Stimulated activated naive CD8-positive, alpha-beta T cell treated with anti-CD3 and anti-CD28 coated beads, Interleukin-15, Interleukin-2, amounts not matched to agents 100 U/mL and 50 U/mL, for 24 hours (primary cell): ENCODE results near the gene KRTDAP.

Experiments
- ATAC-seq: fragments of 150-1000 bp; cut with Tn5 transposase; one replicate; pipeline ENCODE4 v1.10.0; 2021
- DNase-seq: peaks from one replicate; pipeline ENCODE4 v3.0.0; 2021

Gene KRTDAP

GRCh38 chr19:35490364-35490763 is at the start of gene KRTDAP:
Gene KRTDAP, minus strand, starts transcription at chr19:35490464. Its CDS starts 22 bp downstream, at chr19:35490442.
- ATAC-seq (no peak), DNase-seq (no peak)

GRCh38 chr19:35539850-35540249 is 49.6 kb upstream of the KRTDAP start:
- no peak for ATAC-seq
- no peak for DNase-seq

- ATAC-seq (no peak), DNase-seq (no peak)
These were observed 49.0 kb upstream of the KRTDAP start for GRCh38 chr19:35539314-35539713.

- DNase-seq (no peak), ATAC-seq (no peak)
These were observed 44.7 kb upstream of the KRTDAP start for GRCh38 chr19:35534803-35535480.

GRCh38 chr19:35533822-35534392 is 43.6 kb upstream of the KRTDAP start:
- peak; percentile 67 for ATAC-seq
- peak; percentile 28 for DNase-seq

GRCh38 chr19:35533201-35533821 is 43.0 kb upstream of the KRTDAP start, which contains the start of gene GAPDHS:
Gene GAPDHS, plus strand, starts transcription at chr19:35533456. Its CDS starts 72 bp downstream, at chr19:35533528.
- ATAC-seq = no peak
- no peak for DNase-seq

GRCh38 chr19:35531291-35531690 is 41.0 kb upstream of the KRTDAP start:
- ATAC-seq = no peak

GRCh38 chr19:35529241-35530218 is 39.3 kb upstream of the KRTDAP start:
- no peak for DNase-seq
- ATAC-seq = no peak

More at GRCh38 chr19:35531291-35531690, 41.0 kb upstream of the KRTDAP start:
- no peak for DNase-seq

GRCh38 chr19:35528218-35529038 is 38.2 kb upstream of the KRTDAP start, which contains the start of gene SBSN:
Gene SBSN, minus strand, starts transcription at chr19:35528311. Its CDS starts 30 bp downstream, at chr19:35528281.
- DNase-seq = no peak
- no peak for ATAC-seq

GRCh38 chr19:35525873-35526272 is 35.6 kb upstream of the KRTDAP start:
- ATAC-seq (no peak), DNase-seq (no peak)

- no peak for ATAC-seq
- no peak for DNase-seq
These were observed 34.0 kb upstream of the KRTDAP start for GRCh38 chr19:35524181-35524837.

GRCh38 chr19:35522745-35523327 is 32.6 kb upstream of the KRTDAP start:
- no peak for ATAC-seq
- no peak for DNase-seq

- DNase-seq = no peak
These were observed 31.0 kb upstream of the KRTDAP start for GRCh38 chr19:35521124-35521743.

GRCh38 chr19:35519291-35519690 is 29.0 kb upstream of the KRTDAP start:
- no peak for ATAC-seq

More at GRCh38 chr19:35521124-35521743, 31.0 kb upstream of the KRTDAP start:
- no peak for ATAC-seq

GRCh38 chr19:35518313-35518712 is 28.0 kb upstream of the KRTDAP start:
- DNase-seq (no peak), ATAC-seq (no peak)

More at GRCh38 chr19:35519291-35519690, 29.0 kb upstream of the KRTDAP start:
- DNase-seq = no peak

GRCh38 chr19:35517342-35517741 is 27.1 kb upstream of the KRTDAP start:
- DNase-seq (no peak), ATAC-seq (no peak)

- ATAC-seq (no peak), DNase-seq (no peak)
These were observed 26.0 kb upstream of the KRTDAP start for GRCh38 chr19:35516310-35516709.

GRCh38 chr19:35514282-35514809 is 24.1 kb upstream of the KRTDAP start:
- DNase-seq (no peak), ATAC-seq (no peak)

GRCh38 chr19:35513628-35514281 is 23.5 kb upstream of the KRTDAP start, which contains the start of gene DMKN:
Gene DMKN, minus strand, starts transcription at chr19:35513649. Its CDS starts 174 bp downstream, at chr19:35513475.
- ATAC-seq (no peak), DNase-seq (no peak)
